Gastrocnemius medialis (tissue), 4 donors: ENCODE results near the gene PRMT3. TPM values are rescaled to one million over a fixed set of nuclear protein-coding genes. Genes with fewer than 3 reads are reported as not detected.

Experiments
- ATAC-seq, 2 donors: fragments of 150-250 bp; one replicate each; pipeline ENCODE4 v1.9.1; 2016
- DNase-seq, 2 donors: peaks; one replicate each; pipeline ENCODE4 v3.0.0-alpha.2; 2019
- H3K27ac ChIP-seq, 4 donors: fragments of 200-600 bp; sonication (generic); 1 replicate in 1 of 4; 2 replicates in 3 of 4; pipeline ENCODE4 v1.5.1; 2016 to 2018; ENCODE audit warnings: mild to moderate bottlenecking in 2 of 4, moderate library complexity in 1 of 4
- H3K27me3 ChIP-seq, 3 donors: fragments of 200-600 bp; sonication (generic) in 2 of 3; 1 replicate in 1 of 3; 2 replicates in 2 of 3; pipeline versions ENCODE4 v1.5.1 to v1.6.0; 2016 to 2019; ENCODE audit warnings: mild to moderate bottlenecking in 1 of 3, moderate library complexity in 1 of 3
- H3K36me3 ChIP-seq, 2 donors: fragments of 200-600 bp; sonication (generic) in 1 of 2; one replicate each; pipeline ENCODE4 v1.5.1; 2017 to 2018
- H3K4me1 ChIP-seq, 2 donors: fragments of 200-600 bp; sonication (generic) in 1 of 2; one replicate each; pipeline ENCODE4 v1.5.1; 2016 to 2017; ENCODE audit warnings: mild to moderate bottlenecking in 2 of 2
- H3K4me3 ChIP-seq, 4 donors: fragments of 200-600 bp; sonication (generic) in 3 of 4; 1 replicate in 1 of 4; 2 replicates in 3 of 4; pipeline ENCODE4 v1.5.1; 2016 to 2019; ENCODE audit warnings: mild to moderate bottlenecking in 2 of 4
- H3K9me3 ChIP-seq, 3 donors: fragments of 200-600 bp; sonication (generic) in 2 of 3; 1 replicate in 1 of 3; 2 replicates in 2 of 3; pipeline ENCODE4 v1.5.1; 2016 to 2019
- CTCF ChIP-seq, 5 experiments: fragments of 450-650 bp in 3 of 5; fragments of 200-600 bp in 2 of 5; sonication (generic) in 2 of 5; IDR thresholded peaks in 4 of 5; conservative IDR thresholded peaks in 1 of 5; 1 replicate in 4 of 5; 2 replicates in 1 of 5; pipeline ENCODE4 v1.5.1; 2016 to 2019; ENCODE audit warnings: antibody characterized with exemption in 5 of 5, mild to moderate bottlenecking in 3 of 5, moderate library complexity in 3 of 5
- POLR2A ChIP-seq, 2 donors: fragments of 450-650 bp; IDR thresholded peaks; one replicate each; pipeline ENCODE4 v1.6.1; 2017; ENCODE audit warnings: antibody characterized with exemption in 2 of 2, mild to moderate bottlenecking in 2 of 2, moderate library complexity in 2 of 2
- in situ Hi-C, 4 donors: fragments of 200-750 bp; cut with MboI; loops; one replicate each; pipeline versions ENCODE4 v1.15.0 to v1.8.0; 2017; ENCODE audit warnings: low sequenced_read_pairs in 4 of 4
- intact Hi-C: fragments of 100-400 bp; cut with DNase I; formaldehyde crosslinking; loops from one replicate; pipeline ENCODE4 v1.15.1; 2023; ENCODE audit warnings: low total_unique reads
- total RNA-seq, 4 donors: library from RNA; depleted of rRNA; stranded (reverse); fragments of >200 nt; gene quantifications; one replicate each; pipeline versions ENCODE4 v1.1.0 to v1.2.3, GENCODE V29; 2016

PRMT3 gene
- total RNA-seq, 4 donors from 2014 or later, result 14.0 to 20.1 (median 17.0) TPM

- Histone ChIP-seq H3K4me3 (no peak overlapping the region), H3K36me3 (peaks cover 0 to 6% of the 10 kb centered on the region in 2 donors), H3K4me1 (no peaks in the 10 kb centered on the region), H3K27ac (no peak overlapping the region), H3K9me3 (no peaks in the 10 kb centered on the region), H3K27me3 (no peaks in the 10 kb centered on the region)
- intact Hi-C loops, result no loop called here
- ATAC-seq (no peak), DNase-seq (no peak)
- no peak for TF ChIP-seq CTCF (IDR thresholded peaks at IDR 0.05 in 4 of 5, conservative IDR thresholded peaks at IDR 0.05 in 1 of 5)
- TF ChIP-seq POLR2A (IDR thresholded peaks at IDR 0.05), result no peak
- in situ Hi-C loops, result no loop called here
Observed at GRCh38 chr11:20501971-20502370, 114.5 kb downstream of the PRMT3 start.

DNA sequence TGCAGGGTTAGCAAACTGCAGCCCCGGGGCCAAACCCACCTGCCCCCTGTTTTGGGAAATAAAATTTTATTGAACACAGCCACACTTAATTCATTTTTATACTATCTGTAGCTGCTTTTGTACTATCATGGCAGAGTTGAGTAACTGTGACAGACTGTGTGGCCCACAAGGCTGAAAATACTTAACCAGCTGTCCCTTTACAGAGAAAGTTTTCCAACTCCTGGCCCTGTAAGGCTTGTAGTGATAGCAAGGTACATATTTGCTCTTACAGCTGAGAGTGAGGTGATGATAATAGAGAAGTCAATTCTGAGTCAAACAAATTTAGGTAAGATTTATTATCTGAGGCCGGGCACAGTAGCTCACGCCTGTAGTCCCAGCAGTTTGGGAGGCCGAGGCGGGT is 124.5 kb downstream of the PRMT3 start:
- no peaks in the 10 kb centered on the region for H3K36me3 ChIP-seq
- TF ChIP-seq CTCF (IDR thresholded peaks at IDR 0.05 in 4 of 5, conservative IDR thresholded peaks at IDR 0.05 in 1 of 5) (no peak), POLR2A (IDR thresholded peaks at IDR 0.05) (no peak)
- in situ Hi-C loops, result no loop called here

DNA sequence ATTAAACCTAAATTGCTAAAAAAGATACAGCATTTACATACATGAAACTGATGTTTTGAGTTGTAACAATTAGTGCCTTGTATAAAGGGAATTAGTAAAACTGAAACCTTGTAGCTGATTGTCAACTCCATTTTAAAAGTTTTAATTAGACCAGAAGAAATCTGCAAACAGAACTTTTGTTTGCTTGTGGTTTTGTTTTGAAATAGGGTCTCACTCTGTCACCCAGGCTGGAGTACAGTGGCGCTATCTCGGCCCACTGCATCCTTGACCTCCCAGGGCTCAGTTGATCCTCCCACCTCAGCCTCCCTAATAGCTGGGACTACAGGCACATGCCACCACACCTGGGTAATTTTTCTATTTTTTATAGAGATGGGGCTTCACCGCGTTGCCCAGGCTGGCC is 125.4 kb downstream of the PRMT3 start:
- in situ Hi-C loops (no loop called here), intact Hi-C loops (no loop called here)
- Histone ChIP-seq H3K9me3 (no peaks in the 10 kb centered on the region), H3K27me3 (no peaks in the 10 kb centered on the region), H3K36me3 (no peaks in the 10 kb centered on the region), H3K4me1 (no peaks in the 10 kb centered on the region), H3K4me3 (no peak overlapping the region), H3K27ac (no peak overlapping the region)
- TF ChIP-seq POLR2A (IDR thresholded peaks at IDR 0.05) (no peak), CTCF (IDR thresholded peaks at IDR 0.05 in 4 of 5, conservative IDR thresholded peaks at IDR 0.05 in 1 of 5) (no peak)
- DNase-seq (no peak), ATAC-seq (no peak)

More for the DNA sequence above, 124.5 kb downstream of the PRMT3 start:
- no peaks in the 10 kb centered on the region for H3K9me3 ChIP-seq
- no peak overlapping the region for H3K4me3 ChIP-seq
- ATAC-seq (no peak), DNase-seq (no peak)
- no peaks in the 10 kb centered on the region for H3K4me1 ChIP-seq
- no peak overlapping the region for H3K27ac ChIP-seq
- intact Hi-C loops, result no loop called here
- no peaks in the 10 kb centered on the region for H3K27me3 ChIP-seq

DNA sequence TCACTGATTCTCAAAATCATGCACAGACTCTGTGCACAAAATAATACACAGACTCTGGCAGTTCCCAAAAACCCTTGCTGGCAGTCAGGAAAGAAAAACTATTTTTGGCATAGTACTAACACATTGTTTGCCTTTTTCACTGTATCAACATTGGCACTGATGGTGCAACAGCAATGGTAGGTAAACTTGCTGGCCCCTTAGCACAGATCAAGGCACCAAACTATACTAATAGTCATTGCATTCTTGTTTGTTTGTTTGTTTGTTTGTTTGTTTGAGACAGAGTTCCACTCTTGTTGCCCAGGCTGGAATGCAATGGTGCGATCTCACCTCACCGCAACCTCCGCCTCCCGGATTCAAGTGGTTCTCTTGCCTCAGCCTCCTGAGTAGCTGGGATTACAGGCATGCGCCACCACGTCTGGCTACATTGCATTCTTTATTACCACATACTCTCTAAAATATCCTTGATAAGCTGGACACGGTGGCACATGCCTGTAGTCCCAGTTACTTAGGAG is 130.9 kb downstream of the PRMT3 start:
- in situ Hi-C loops (no loop called here), intact Hi-C loops (no loop called here)
- ATAC-seq (no peak), DNase-seq (no peak)
- Histone ChIP-seq H3K4me1 (no peaks in the 10 kb centered on the region), H3K36me3 (no peaks in the 10 kb centered on the region), H3K9me3 (no peaks in the 10 kb centered on the region), H3K4me3 (no peak overlapping the region), H3K27ac (no peak overlapping the region), H3K27me3 (no peaks in the 10 kb centered on the region)
- no peak for TF ChIP-seq CTCF (IDR thresholded peaks at IDR 0.05 in 4 of 5, conservative IDR thresholded peaks at IDR 0.05 in 1 of 5)
- TF ChIP-seq POLR2A (IDR thresholded peaks at IDR 0.05), result no peak

- no peak for TF ChIP-seq POLR2A (IDR thresholded peaks at IDR 0.05)
- TF ChIP-seq CTCF (IDR thresholded peaks at IDR 0.05 in 4 of 5, conservative IDR thresholded peaks at IDR 0.05 in 1 of 5), result no peak
- in situ Hi-C loops (no loop called here), intact Hi-C loops (no loop called here)
- Histone ChIP-seq H3K4me1 (no peaks in the 10 kb centered on the region), H3K4me3 (no peak overlapping the region), H3K27me3 (no peaks in the 10 kb centered on the region), H3K36me3 (no peaks in the 10 kb centered on the region), H3K9me3 (no peaks in the 10 kb centered on the region), H3K27ac (no peak overlapping the region)
- DNase-seq (no peak), ATAC-seq (no peak)
Observed at GRCh38 chr11:20522536-20522935, 135.0 kb downstream of the PRMT3 start.
